Measurements from ENCODE around the gene ST7.

DNA sequence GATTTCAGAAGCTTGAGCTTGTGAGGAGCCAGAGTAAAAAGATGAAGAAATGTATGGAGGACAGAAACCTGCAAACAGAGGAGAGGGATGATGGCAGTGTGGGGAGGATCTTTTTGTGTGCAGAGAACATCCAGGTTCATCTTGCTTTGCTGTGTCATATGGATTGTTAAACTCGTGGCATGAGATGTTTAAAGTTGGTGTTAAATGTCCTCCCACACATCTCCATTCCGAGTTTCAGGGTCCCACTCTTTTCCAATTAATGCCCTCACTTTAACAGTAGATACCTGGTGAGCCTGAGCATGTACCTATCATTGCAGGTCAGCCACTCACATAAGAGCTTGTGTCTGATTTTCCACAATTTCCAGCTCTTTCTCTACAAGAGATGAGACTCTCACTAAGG is 147.7 kb downstream of the ST7 start:
- TF ChIP-seq, protein P1, sequence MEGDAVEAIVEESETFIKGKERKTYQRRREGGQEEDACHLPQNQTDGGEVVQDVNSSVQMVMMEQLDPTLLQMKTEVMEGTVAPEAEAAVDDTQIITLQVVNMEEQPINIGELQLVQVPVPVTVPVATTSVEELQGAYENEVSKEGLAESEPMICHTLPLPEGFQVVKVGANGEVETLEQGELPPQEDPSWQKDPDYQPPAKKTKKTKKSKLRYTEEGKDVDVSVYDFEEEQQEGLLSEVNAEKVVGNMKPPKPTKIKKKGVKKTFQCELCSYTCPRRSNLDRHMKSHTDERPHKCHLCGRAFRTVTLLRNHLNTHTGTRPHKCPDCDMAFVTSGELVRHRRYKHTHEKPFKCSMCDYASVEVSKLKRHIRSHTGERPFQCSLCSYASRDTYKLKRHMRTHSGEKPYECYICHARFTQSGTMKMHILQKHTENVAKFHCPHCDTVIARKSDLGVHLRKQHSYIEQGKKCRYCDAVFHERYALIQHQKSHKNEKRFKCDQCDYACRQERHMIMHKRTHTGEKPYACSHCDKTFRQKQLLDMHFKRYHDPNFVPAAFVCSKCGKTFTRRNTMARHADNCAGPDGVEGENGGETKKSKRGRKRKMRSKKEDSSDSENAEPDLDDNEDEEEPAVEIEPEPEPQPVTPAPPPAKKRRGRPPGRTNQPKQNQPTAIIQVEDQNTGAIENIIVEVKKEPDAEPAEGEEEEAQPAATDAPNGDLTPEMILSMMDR (IDR thresholded peaks at IDR 0.05; ENCODE audit: low read depth, low read length), result no peak
- TF ChIP-seq POLR2A (IDR thresholded peaks at IDR 0.05; ENCODE audit: extremely low read depth, insufficient read length), result no peak
- TF ChIP-seq MYC (IDR thresholded peaks at IDR 0.05; ENCODE audit: low read depth, low read length), result no peak
